Adrenal gland (tissue), 12 donors: ENCODE measurements around the gene TEX2. TPM values are rescaled to one million over a fixed set of nuclear protein-coding genes. Genes with fewer than 3 reads are reported as not detected.

Experiments
- DNase-seq, 7 donors: peaks; one replicate each; pipeline ENCODE4 v3.0.0-alpha.2; 2019 to 2020
- H3K27ac ChIP-seq, 5 donors: fragments of 200-600 bp; sonication (generic) in 4 of 5; 1 replicate in 3 of 5; 2 replicates in 2 of 5; pipeline versions ENCODE4 v1.5.1 to v1.8.0; 2016 to 2020; ENCODE audit warnings: mild to moderate bottlenecking in 1 of 5
- H3K27me3 ChIP-seq: fragments of 200-600 bp; 2 replicates; pipeline ENCODE4 v1.8.0; 2021
- H3K36me3 ChIP-seq, 2 donors: fragments of 200-600 bp; replicated peaks in 1 of 2; 1 replicate in 1 of 2; 2 replicates in 1 of 2; pipeline versions ENCODE4 v1.5.1 to v1.8.0; 2018 to 2022
- H3K4me1 ChIP-seq, 2 donors: fragments of 200-600 bp; replicated peaks in 1 of 2; 1 replicate in 1 of 2; 2 replicates in 1 of 2; pipeline versions ENCODE4 v1.5.1 to v1.8.0; 2018 to 2021
- H3K4me3 ChIP-seq, 4 donors: fragments of 200-600 bp; sonication (generic) in 3 of 4; one replicate each; pipeline ENCODE4 v1.5.1; 2016 to 2018
- H3K9me3 ChIP-seq, 3 donors: fragments of 200-600 bp; sonication (generic) in 1 of 3; replicated peaks in 1 of 3; 1 replicate in 2 of 3; 2 replicates in 1 of 3; pipeline versions ENCODE4 v1.5.1 to v1.8.0; 2016 to 2021
- CTCF ChIP-seq, 6 experiments: fragments of 450-650 bp in 4 of 6; fragments of 200-600 bp in 2 of 6; sonication (generic) in 1 of 6; IDR thresholded peaks; 1 replicate in 5 of 6; 2 replicates in 1 of 6; pipeline versions ENCODE4 v1.5.1 to v1.8.0; 2016 to 2021; ENCODE audit warnings: antibody characterized with exemption in 6 of 6, mild to moderate bottlenecking in 2 of 6, moderate library complexity in 1 of 6
- POLR2A ChIP-seq, 2 donors: fragments of 450-650 bp; IDR thresholded peaks; one replicate each; pipeline ENCODE4 v1.6.1; 2017; ENCODE audit warnings: antibody characterized with exemption in 2 of 2, mild to moderate bottlenecking in 2 of 2, moderate library complexity in 1 of 2
- WGBS, 4 donors: extraction: QIAGEN DNeasy Blood & Tissue Kit in 2 of 4; methylation state at CpG; one replicate each; pipeline versions ENCODE4 v1.1.5 to v1.1.7; 2013 to 2017; 5-methylcytosine and 5-hydroxymethylcytosine counted together
- intact Hi-C, 2 donors: fragments of 100-400 bp; cut with DNase I; formaldehyde crosslinking; loops; one replicate each; pipeline versions ENCODE4 v1.14.1 to v1.15.0; 2022 to 2023
- polyA plus RNA-seq, 3 donors: library from polyadenylated mRNA; stranded (reverse); fragments of 200-250 nt in 2 of 3; fragments of 350-450 nt in 1 of 3; fragmentation: Illumina TruSeq in 1 of 3; extraction: RNeasy Lipid Tissue Mini Kit (QIAGEN cat#74804) in 1 of 3; gene quantifications; one replicate each; pipeline ENCODE4 v1.2.3, GENCODE V29; 2013 to 2014
- total RNA-seq, 9 donors: library from RNA; depleted of rRNA in 4 of 9; stranded (reverse); fragments of >200 nt in 4 of 9; fragments of 120-200 nt in 1 of 9; fragmentation: NEBNext Ultra II Directional in 1 of 9; extraction: Animal tissue kit (Norgen Biotek cat#: 25700) in 1 of 9; gene quantifications; one replicate each; pipeline versions ENCODE4 v1.1.0 to v1.2.4, GENCODE V29; 2013 to 2023
- donor health status: healthy with polysubstance abuse.
- donor health status: Bipolar disorder and iron deficiency.
- donor health status: DM: yes; HTN: yes; CAD: no.
- donor health status: DM: no; HTN: no; CAD: no.
- donor health status: DM: no; HTN: no; CAD: no.
- donor health status: DM: yes; HTN: yes; CAD: no.

The TEX2 gene
- total and polyA plus RNA-seq, 12 donors = 12.0 to 91.5 (median 62.5) TPM

GRCh38 chr17:64158406-64158805 is 104.7 kb downstream of the TEX2 start:
- peak in 2 of 7 donors; percentile 6 to 41 for DNase-seq
- no peak overlapping the region for H3K4me3 ChIP-seq
- intact Hi-C loops = loop anchor here in 1 of 2 donors (10.0 kb wide), 1 partner anchor 116 kb away; no protein-coding TSS in a partner anchor
- no peaks in the 10 kb centered on the region for H3K9me3 ChIP-seq
- peaks cover 21 to 33% of the 10 kb centered on the region in 2 donors for H3K4me1 ChIP-seq
- 75 to 82% (median 76%) methylated on average over 7 of the region's 7 CpGs for WGBS, 4 donors
- H3K36me3 ChIP-seq = no peaks in the 10 kb centered on the region
- no peak for TF ChIP-seq CTCF (IDR thresholded peaks at IDR 0.05)
- TF ChIP-seq POLR2A (IDR thresholded peaks at IDR 0.05) = no peak
- H3K27me3 ChIP-seq = no peaks in the 10 kb centered on the region
- no peak overlapping the region for H3K27ac ChIP-seq

GRCh38 chr17:64157669-64158180 is 105.3 kb downstream of the TEX2 start:
- intact Hi-C loops = loop anchor here in 1 of 2 donors (10.0 kb wide), 1 partner anchor 117 kb away; no protein-coding TSS in a partner anchor
- H3K4me1 ChIP-seq = peaks cover 21 to 33% of the 10 kb centered on the region in 2 donors
- 94 to 98% (median 95%) methylated on average over 2 of the region's 2 CpGs for WGBS, 4 donors
- no peaks in the 10 kb centered on the region for H3K27me3 ChIP-seq
- H3K36me3 ChIP-seq = peaks cover 0 to 3% of the 10 kb centered on the region in 2 donors
- H3K4me3 ChIP-seq = no peak overlapping the region
- H3K9me3 ChIP-seq = no peaks in the 10 kb centered on the region
- peak overlapping the region in 1 of 5 donors; percentile 92 for H3K27ac ChIP-seq
- peak in 2 of 7 donors; percentile 20 to 42 for DNase-seq
- no peak for TF ChIP-seq POLR2A (IDR thresholded peaks at IDR 0.05)
- TF ChIP-seq CTCF (IDR thresholded peaks at IDR 0.05) = no peak

GRCh38 chr17:64156670-64157069 is 106.4 kb downstream of the TEX2 start:
- peak overlapping the region; percentile 71 to 93 (median 92) for H3K27ac ChIP-seq
- no peaks in the 10 kb centered on the region for H3K9me3 ChIP-seq
- peaks cover 21 to 33% of the 10 kb centered on the region in 2 donors for H3K4me1 ChIP-seq
- DNase-seq = peak in 3 of 7 donors; percentile 28 to 53 (median 32)
- no peak overlapping the region for H3K4me3 ChIP-seq
- no peaks in the 10 kb centered on the region for H3K27me3 ChIP-seq
- intact Hi-C loops = loop anchor here in 1 of 2 donors (10.0 kb wide), 1 partner anchor 118 kb away; no protein-coding TSS in a partner anchor
- H3K36me3 ChIP-seq = peaks cover 0 to 8% of the 10 kb centered on the region in 2 donors
- TF ChIP-seq POLR2A (IDR thresholded peaks at IDR 0.05) = no peak
- TF ChIP-seq CTCF (IDR thresholded peaks at IDR 0.05) = no peak
- WGBS, 4 donors = 89 to 97% (median 92%) methylated on average over 2 of the region's 2 CpGs

GRCh38 chr17:64155751-64156544 is 107.1 kb downstream of the TEX2 start:
- intact Hi-C loops = loop anchor here in 1 of 2 donors (10.0 kb wide), 1 partner anchor 119 kb away; no protein-coding TSS in a partner anchor
- Histone ChIP-seq H3K9me3 (no peaks in the 10 kb centered on the region), H3K27me3 (no peaks in the 10 kb centered on the region), H3K27ac (peak overlapping the region; percentile 71 to 93 (median 92)), H3K4me3 (peak overlapping the region in 1 of 4 donors; percentile 10), H3K4me1 (peaks cover 21 to 36% of the 10 kb centered on the region in 2 donors), H3K36me3 (peaks cover 0 to 8% of the 10 kb centered on the region in 2 donors)
- WGBS, 4 donors = 35 to 52% (median 44%) methylated on average over 7 to 11 of the region's 11 CpGs
- DNase-seq = peak; percentile 66 to 93 (median 90)
- TF ChIP-seq POLR2A (IDR thresholded peaks at IDR 0.05) (peak in 1 of 2 donors; percentile 70), CTCF (IDR thresholded peaks at IDR 0.05) (no peak)
